ENCODE results near the gene ACBD3.

- TF ChIP-seq CTCF (IDR thresholded peaks at IDR 0.05) (no peak), POLR2A (IDR thresholded peaks at IDR 0.05) (no peak)
Measured at GRCh38 chr1:226126824-226127569, 59.5 kb downstream of the ACBD3 start.

Data from esophagus squamous epithelium (tissue), 4 donors.